Activated T-cell treated with anti-CD3 and anti-CD28 coated beads, Interleukin-2, amount 50 U/mL, for 72 hours (primary cell): Measurements from ENCODE around the gene STARD3. TPM values are rescaled to one million over a fixed set of nuclear protein-coding genes. Genes with fewer than 3 reads are reported as not detected.

Experiments
- ATAC-seq, 2 donors: fragments of 150-1000 bp; cut with Tn5 transposase; replicated peaks in 1 of 2; 2 replicates each; pipeline ENCODE4 v1.10.0; 2021; ENCODE audit warnings: moderate library complexity in 2 of 2, mild to moderate bottlenecking in 1 of 2
- DNase-seq, 2 donors: peaks; one replicate each; pipeline ENCODE4 v3.0.0; 2021 to 2022; ENCODE audit warnings: mixed read lengths in 1 of 2
- H3K27ac Mint-ChIP-seq: one replicate; pipeline ENCODE4 v1.8.0; 2022; ENCODE audit warnings: mild to moderate bottlenecking, moderate library complexity, mixed read lengths
- H3K27me3 Mint-ChIP-seq: one replicate; pipeline ENCODE4 v1.8.0; 2022; ENCODE audit warnings: low read depth, mixed read lengths
- H3K36me3 Mint-ChIP-seq, 2 donors: one replicate each; pipeline ENCODE4 v1.8.0; 2022; ENCODE audit warnings: mixed read lengths in 2 of 2, mild to moderate bottlenecking in 1 of 2; ENCODE audit not compliant: insufficient read depth in 2 of 2
- H3K4me1 Mint-ChIP-seq: one replicate; pipeline ENCODE4 v1.8.0; 2022; ENCODE audit warnings: low read depth, mixed read lengths
- H3K4me3 Mint-ChIP-seq, 2 donors: one replicate each; pipeline ENCODE4 v1.8.0; 2022; ENCODE audit warnings: mild to moderate bottlenecking in 2 of 2, mixed read lengths in 2 of 2, moderate library complexity in 2 of 2
- H3K9me3 Mint-ChIP-seq, 2 donors: one replicate each; pipeline ENCODE4 v1.8.0; 2022; ENCODE audit warnings: mixed read lengths in 2 of 2
- total RNA-seq, 2 donors: library from RNA; stranded (reverse); gene quantifications; one replicate each; pipeline ENCODE4 v1.2.3, GENCODE V29; 2022

The STARD3 gene
- total RNA-seq, 2 donors from 2014 or later = 63.5 to 65.1 TPM

DNA sequence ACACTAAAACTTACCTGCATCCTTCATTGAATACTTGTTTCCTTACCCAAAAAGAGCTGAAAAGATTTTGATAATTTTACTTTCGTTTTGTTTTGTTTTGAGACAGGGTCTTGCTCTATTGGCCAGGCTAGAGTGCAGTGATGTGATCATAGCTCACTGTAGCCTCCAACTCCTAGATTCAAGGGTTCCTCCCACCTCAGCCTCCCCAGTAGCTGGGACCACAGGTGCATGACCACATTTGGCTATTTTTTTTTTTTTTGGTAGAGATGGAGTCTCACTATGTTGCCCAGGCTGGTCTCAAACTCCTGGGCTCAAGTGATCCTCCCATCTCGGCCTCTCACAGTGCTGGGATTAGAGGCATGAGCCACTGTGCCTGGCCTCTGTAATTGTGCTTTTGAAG is 18.2 kb downstream of the STARD3 start:
- Mint-ChIP-seq H3K4me1 (peaks cover 37% of the 10 kb centered on the region), H3K27ac (no peak overlapping the region), H3K36me3 (peaks cover 0 to 4% of the 10 kb centered on the region in 2 donors), H3K27me3 (no peaks in the 10 kb centered on the region), H3K9me3 (no peaks in the 10 kb centered on the region), H3K4me3 (no peak overlapping the region)
- DNase-seq = no peak
- no peak for ATAC-seq

DNA sequence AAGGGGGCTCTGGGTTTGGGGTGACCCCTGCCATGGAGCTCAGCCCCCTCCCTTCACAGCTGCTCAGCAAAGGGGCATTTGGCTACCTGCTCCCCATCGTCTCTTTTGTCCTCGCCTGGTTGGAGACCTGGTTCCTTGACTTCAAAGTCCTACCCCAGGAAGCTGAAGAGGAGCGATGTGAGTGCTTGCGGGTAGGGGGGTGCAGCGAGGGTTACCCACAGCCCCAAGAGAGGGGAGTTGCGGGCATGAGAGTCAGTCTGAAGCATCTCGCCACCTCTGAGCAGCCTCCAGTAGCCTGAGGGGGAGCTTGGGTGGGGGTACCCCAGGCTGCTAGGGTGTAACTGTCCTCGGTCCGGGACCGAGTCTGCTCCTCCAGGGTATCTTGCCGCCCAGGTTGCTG is 21.4 kb downstream of the STARD3 start:
- H3K36me3 Mint-ChIP-seq = peaks cover 0 to 4% of the 10 kb centered on the region in 2 donors

DNA sequence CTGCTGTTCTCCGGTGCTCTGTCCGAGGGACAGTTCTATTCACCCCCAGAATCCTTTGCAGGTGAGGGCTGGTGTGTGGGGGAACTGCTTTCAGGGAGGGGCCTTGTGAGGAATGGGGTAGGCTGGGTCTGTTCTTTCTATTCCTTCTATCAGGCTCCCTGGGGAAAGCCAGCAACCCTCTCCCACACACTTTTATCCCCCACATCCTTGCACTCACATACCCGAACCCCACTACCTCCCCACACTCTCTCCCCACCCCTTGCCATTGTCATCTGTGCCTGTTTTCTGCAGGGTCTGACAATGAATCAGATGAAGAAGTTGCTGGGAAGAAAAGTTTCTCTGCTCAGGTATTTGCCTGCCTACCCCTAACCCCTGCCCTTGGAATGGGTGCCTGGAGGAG is 21.8 kb downstream of the STARD3 start:
- Mint-ChIP-seq H3K4me1 (peaks cover 9% of the 10 kb centered on the region), H3K4me3 (no peak overlapping the region), H3K27me3 (no peaks in the 10 kb centered on the region), H3K36me3 (peaks cover 0 to 4% of the 10 kb centered on the region in 2 donors), H3K27ac (no peak overlapping the region), H3K9me3 (no peaks in the 10 kb centered on the region)
- no peak for ATAC-seq
- DNase-seq = no peak

More for the DNA sequence above, 21.4 kb downstream of the STARD3 start:
- DNase-seq (no peak), ATAC-seq (no peak)
- H3K9me3 Mint-ChIP-seq = no peaks in the 10 kb centered on the region
- H3K4me3 Mint-ChIP-seq = no peak overlapping the region
- no peaks in the 10 kb centered on the region for H3K27me3 Mint-ChIP-seq
- no peak overlapping the region for H3K27ac Mint-ChIP-seq
- H3K4me1 Mint-ChIP-seq = peaks cover 11% of the 10 kb centered on the region

DNA sequence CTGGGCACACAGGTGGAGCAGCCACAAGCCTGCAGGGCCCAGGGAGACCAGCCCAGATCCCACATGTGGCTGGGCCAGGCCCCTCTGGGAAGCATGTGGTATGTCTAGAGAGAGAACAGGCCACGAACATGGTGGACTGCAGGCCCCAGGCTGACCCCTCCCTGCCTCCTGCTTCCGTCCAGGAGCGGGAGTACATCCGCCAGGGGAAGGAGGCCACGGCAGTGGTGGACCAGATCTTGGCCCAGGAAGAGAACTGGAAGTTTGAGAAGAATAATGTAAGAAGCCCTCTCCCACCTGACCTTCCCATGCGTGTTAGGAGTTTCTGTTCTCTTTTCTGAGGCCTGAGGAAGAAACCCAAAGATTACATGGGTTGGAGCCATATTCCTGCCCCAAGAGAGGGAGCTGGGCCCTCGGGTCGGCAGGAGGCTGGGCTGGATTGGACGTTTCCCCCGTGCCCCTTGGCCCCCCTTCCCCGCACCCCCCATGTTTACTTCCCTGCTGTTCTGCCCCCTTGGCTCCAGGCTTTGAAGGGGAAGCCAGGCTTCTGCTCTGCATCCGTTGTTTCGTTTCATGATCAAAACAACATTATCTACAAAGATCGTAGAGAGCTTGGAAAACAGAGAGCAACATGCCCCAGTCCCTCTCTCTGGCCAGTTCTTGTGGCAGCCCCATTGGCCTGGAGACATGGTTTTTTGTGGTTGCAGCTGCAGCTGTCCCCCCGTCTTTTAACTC is 22.5 kb downstream of the STARD3 start:
- Mint-ChIP-seq H3K4me1 (peaks cover 4% of the 10 kb centered on the region), H3K27ac (no peak overlapping the region), H3K9me3 (no peaks in the 10 kb centered on the region), H3K4me3 (no peak overlapping the region), H3K27me3 (no peaks in the 10 kb centered on the region), H3K36me3 (peaks cover 0 to 4% of the 10 kb centered on the region in 2 donors)
- ATAC-seq (no peak), DNase-seq (no peak)

DNA sequence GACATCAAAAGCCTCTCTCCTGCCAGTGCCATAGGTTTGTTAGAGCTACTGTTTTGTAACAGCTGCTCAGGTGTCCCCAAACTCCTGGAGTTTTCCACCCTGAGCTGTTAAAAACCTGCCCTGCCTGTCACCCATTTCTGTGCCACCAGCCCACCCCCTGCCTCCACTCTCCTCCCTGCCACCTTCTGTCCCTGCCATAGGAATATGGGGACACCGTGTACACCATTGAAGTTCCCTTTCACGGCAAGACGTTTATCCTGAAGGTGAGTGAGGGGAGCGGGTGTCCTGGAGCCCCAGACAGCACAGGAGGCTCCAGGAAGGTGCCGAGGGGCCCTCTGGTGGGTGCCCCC is 23.0 kb downstream of the STARD3 start:
- Mint-ChIP-seq H3K4me3 (no peak overlapping the region), H3K4me1 (peaks cover 4% of the 10 kb centered on the region), H3K36me3 (peaks cover 0 to 4% of the 10 kb centered on the region in 2 donors), H3K9me3 (no peaks in the 10 kb centered on the region), H3K27me3 (no peaks in the 10 kb centered on the region), H3K27ac (no peak overlapping the region)
- ATAC-seq = no peak
- no peak for DNase-seq

DNA sequence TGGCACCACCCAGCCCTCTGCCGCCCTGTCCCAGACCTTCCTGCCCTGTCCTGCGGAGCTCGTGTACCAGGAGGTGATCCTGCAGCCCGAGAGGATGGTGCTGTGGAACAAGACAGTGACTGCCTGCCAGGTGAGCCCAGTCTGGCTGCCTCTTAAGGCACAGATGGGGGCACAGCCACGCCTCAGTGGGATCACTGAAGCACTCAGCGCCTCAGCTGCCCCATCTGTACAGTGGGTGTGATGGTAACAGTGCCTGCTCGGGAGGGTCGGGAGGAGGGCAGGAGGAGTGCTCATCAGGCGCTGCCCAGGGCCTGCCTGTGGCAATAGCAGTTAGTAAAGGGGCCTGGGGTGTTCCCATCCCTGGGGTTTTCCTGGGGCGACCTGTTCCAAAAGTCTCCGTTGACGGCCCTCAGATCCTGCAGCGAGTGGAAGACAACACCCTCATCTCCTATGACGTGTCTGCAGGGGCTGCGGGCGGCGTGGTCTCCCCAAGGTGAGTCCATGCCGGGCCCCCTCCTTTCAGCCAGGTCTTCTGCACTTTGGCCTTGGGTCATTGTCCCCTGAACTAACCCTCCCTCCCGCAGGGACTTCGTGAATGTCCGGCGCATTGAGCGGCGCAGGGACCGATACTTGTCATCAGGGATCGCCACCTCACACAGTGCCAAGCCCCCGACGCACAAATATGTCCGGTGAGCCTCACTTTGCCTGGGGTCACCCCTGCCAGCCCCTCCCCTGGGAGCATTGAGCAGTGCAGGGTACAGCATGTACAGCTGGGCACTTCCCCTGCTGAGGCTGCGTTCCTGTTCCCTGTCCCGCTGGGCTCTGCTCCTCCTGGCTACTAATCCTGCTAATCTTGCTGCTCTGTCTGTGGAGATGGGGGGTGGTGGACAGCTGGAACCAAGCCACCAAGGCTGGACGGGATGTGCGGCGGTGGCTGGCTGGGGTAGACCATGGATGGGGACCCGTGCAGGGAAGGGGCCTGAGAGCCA is 23.7 kb downstream of the STARD3 start:
- H3K9me3 Mint-ChIP-seq = no peaks in the 10 kb centered on the region
- peaks cover 4% of the 10 kb centered on the region for H3K4me1 Mint-ChIP-seq
- no peak for DNase-seq
- H3K36me3 Mint-ChIP-seq = peaks cover 0 to 2% of the 10 kb centered on the region in 2 donors
- H3K4me3 Mint-ChIP-seq = no peak overlapping the region
- H3K27ac Mint-ChIP-seq = no peak overlapping the region
- no peaks in the 10 kb centered on the region for H3K27me3 Mint-ChIP-seq
- no peak for ATAC-seq

DNA sequence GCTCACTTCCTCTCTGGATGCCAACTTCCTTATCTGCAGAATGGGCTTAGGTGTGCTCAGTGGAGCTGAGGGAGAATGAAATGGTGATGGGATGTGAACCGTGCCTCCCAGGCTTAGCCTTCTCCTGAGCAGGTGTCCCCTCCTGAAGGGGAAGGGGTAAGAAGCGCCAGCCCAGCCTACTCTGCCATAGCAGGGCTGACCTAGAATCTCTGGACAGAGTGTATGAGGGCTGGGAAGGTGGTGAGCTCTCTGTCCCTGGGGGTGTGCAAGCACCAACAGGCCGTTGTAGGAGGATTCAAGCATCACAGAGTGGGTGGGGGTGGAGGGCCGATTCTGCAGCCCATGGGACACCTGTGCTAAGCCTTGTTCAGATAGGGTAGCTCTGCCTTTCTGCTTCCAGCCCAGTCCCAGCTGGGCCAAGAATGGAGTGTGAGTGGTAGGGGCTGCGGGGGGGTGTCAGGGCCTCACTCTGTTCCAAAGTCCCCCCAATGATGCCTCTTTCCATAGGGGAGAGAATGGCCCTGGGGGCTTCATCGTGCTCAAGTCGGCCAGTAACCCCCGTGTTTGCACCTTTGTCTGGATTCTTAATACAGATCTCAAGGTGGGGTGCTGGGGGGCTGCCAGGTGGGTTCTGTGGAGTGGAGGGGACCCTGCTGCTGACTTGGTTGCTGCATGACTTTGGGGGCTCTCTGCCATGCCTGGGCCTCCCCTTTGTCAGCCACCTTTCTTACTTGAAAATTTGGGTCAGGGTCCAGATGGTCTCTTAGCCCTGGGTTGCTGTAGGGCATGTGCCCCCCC is 25.0 kb downstream of the STARD3 start:
- Mint-ChIP-seq H3K27ac (no peak overlapping the region), H3K9me3 (no peaks in the 10 kb centered on the region), H3K36me3 (peaks cover 0 to under 1% of the 10 kb centered on the region in 2 donors), H3K4me1 (peaks cover 4% of the 10 kb centered on the region), H3K27me3 (peaks cover 4% of the 10 kb centered on the region), H3K4me3 (no peak overlapping the region)
- DNase-seq (no peak), ATAC-seq (no peak)

DNA sequence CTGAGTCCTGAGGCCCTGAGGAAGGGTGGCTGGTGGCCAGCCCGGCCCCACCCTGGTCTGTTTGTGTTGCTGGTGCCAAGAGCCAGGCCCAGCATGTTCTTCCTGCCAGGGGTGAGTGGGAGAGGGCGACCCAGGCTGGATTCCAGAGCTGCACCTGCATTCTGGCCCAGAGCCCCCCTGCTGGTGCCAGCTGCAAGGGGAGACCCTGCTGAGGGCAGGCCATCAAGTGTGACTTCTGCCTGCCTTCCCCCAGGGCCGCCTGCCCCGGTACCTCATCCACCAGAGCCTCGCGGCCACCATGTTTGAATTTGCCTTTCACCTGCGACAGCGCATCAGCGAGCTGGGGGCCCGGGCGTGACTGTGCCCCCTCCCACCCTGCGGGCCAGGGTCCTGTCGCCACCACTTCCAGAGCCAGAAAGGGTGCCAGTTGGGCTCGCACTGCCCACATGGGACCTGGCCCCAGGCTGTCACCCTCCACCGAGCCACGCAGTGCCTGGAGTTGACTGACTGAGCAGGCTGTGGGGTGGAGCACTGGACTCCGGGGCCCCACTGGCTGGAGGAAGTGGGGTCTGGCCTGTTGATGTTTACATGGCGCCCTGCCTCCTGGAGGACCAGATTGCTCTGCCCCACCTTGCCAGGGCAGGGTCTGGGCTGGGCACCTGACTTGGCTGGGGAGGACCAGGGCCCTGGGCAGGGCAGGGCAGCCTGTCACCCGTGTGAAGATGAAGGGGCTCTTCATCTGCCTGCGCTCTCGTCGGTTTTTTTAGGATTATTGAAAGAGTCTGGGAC is 25.8 kb downstream of the STARD3 start:
- DNase-seq = no peak
- no peaks in the 10 kb centered on the region for H3K36me3 Mint-ChIP-seq
- ATAC-seq = no peak
- H3K27me3 Mint-ChIP-seq = peaks cover 5% of the 10 kb centered on the region
- no peak overlapping the region for H3K27ac Mint-ChIP-seq
- H3K4me3 Mint-ChIP-seq = no peak overlapping the region
- H3K4me1 Mint-ChIP-seq = peaks cover 4% of the 10 kb centered on the region
- no peaks in the 10 kb centered on the region for H3K9me3 Mint-ChIP-seq

DNA sequence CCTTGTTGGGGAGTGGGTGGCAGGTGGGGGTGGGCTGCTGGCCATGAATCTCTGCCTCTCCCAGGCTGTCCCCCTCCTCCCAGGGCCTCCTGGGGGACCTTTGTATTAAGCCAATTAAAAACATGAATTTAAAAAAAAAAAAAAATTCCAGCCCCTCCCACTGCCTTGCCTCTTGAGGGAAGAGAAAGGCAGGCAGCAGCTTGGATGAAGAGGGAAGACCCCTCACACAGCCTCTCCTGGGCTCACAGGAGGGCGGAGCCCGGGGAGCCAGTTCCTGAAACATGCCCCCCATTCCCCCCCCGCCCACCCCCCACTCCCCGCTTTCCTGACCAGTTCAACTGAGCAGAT is 26.4 kb downstream of the STARD3 start:
- ATAC-seq = no peak
- peaks cover 5% of the 10 kb centered on the region for H3K4me1 Mint-ChIP-seq
- no peaks in the 10 kb centered on the region for H3K9me3 Mint-ChIP-seq
- no peak for DNase-seq
- no peaks in the 10 kb centered on the region for H3K36me3 Mint-ChIP-seq
- no peak overlapping the region for H3K4me3 Mint-ChIP-seq
- peaks cover 7% of the 10 kb centered on the region for H3K27me3 Mint-ChIP-seq
- no peak overlapping the region for H3K27ac Mint-ChIP-seq

DNA sequence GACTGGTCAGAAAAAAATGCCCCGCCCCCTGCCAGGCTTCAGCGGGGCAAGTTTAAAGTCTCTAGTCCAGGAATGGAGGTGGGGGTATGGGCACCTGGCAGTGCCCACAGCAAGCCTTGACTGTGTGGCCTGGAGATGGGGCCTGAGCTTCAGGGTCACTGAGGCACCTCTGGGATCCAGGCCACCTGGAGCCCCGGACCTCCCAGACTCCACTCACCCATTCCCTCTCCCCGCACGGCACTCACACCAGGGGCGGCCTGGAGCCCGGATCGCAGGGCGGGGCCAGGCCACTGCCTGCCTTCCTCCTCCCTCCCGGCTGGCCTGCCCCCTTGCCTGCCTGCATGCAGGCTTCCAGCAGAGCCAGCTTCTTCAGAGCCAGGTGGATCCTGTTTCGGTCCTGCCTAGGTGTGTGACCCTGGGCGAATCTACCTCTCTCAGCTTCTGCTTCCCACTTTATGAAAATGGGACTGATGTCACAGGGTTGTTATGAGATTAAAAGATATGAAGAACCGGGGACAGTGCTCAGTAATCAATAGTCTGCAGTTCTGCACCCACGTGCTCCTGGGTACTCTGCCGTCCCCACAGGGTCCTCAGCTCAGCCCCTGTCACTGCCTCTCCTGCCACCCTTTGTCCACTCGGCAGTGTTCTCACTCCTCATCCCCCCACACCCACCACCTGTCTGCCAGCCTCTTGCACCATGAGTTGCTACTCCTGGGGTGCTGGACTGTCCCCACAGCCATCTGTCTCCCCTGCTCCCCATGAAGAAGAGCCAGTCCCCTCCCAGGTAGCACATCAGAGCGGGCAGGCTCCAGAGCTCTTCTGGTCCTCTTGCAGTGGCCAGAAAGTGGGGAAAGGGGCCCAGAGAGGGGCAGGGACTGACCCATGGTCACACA is 27.0 kb downstream of the STARD3 start:
- H3K9me3 Mint-ChIP-seq = no peaks in the 10 kb centered on the region
- DNase-seq (no peak), ATAC-seq (no peak)
- peaks cover 13% of the 10 kb centered on the region for H3K27me3 Mint-ChIP-seq
- no peak overlapping the region for H3K4me3 Mint-ChIP-seq
- H3K36me3 Mint-ChIP-seq = no peaks in the 10 kb centered on the region
- H3K4me1 Mint-ChIP-seq = peaks cover 10% of the 10 kb centered on the region
- H3K27ac Mint-ChIP-seq = no peak overlapping the region

DNA sequence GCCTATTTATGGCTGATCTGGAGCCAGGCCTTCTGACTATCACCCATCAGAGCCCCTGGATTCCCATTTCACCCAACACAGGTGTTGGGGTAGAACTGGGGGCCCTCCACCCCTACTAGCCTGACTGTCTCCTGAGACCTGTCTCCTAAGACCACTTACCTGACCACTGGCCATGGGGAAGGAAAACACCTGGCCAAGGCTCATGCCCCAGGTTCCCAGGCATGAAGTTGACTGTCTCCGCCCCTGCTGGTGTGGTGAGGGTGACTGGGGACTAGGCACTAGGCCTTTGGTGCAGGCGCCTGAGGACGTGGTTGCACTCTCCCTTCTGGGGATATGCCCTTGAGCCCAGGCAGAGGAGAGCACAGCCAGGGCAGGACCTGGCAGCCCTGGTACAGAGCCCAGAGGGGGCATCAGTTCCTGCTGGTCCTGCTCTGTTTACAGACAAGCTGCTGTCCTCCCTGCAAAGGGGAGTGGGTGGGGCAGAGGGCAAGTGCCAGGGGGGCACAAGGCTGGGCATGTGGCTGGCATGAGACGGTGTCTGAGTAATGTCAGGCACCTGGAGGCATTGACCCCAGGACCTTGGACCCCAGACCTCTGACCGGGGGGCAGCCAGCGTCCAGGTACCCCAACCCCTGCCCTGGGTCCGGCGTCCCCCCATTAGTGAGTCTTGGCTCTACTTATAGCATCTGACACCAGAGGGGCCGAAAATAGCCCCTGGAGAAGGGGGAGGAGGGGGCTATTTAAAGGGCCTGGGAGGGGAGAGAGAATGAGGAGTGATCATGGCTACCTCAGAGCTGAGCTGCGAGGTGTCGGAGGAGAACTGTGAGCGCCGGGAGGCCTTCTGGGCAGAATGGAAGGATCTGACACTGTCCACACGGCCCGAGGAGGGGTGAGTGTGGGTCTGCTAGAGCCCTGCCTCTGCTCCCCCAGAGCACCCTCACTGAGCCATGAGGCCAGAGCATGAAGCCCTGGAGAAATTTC is 27.9 kb downstream of the STARD3 start, which contains the start of gene TCAP:
Gene TCAP, plus strand, starts transcription at position 769 of the 981 bp plus-strand sequence. Its CDS starts 11 bp downstream, at position 780.
- Mint-ChIP-seq H3K4me3 (no peak within 1 kb of the TSS), H3K36me3 (no peaks in the 10 kb centered on the region)

More for the DNA sequence above, 27.9 kb downstream of the STARD3 start, which contains the start of gene TCAP:
- no peaks in the 10 kb centered on the region for H3K9me3 Mint-ChIP-seq
- H3K27me3 Mint-ChIP-seq = peaks cover 19% of the 10 kb centered on the region
- H3K4me1 Mint-ChIP-seq = peaks cover 7% of the 10 kb centered on the region
- H3K27ac Mint-ChIP-seq = no peak within 1 kb of the TSS
- ATAC-seq (no peak), DNase-seq (no peak)
